ENCODE data around the gene STX8. TPM values are rescaled to one million over a fixed set of nuclear protein-coding genes. Genes with fewer than 3 reads are reported as not detected.

The STX8 gene
- total RNA-seq, 1 experiment from 2014 or later, result 38.8 TPM

DNA sequence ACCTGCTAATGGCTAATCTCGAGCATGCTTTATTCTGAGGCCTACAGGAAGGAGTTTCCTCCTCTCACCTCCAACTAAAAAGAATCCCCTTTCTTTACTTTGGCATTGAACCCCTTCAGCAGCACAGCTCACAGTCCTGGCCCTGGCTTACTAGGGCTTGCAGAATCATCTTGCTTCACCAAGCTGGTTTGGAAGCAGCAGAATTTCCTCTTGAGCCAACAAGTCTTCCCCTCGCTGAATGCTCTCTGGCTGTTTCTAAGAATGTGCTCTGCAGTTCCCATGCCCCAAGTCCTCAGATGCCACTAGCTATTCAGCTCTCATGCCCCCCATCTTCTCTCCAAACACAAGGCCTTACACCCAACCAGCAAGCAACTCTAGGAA, 283.1 kb downstream of the STX8 start:
- POLR2A ChIA-PET, result no interaction called here
- Histone ChIP-seq H3K4me1 (ENCODE audit: control insufficient read depth in 1 of 2, insufficient read depth in 2 of 2, low read length in 2 of 2) (peaks cover 0 to 8% of the 10 kb centered on the region in 2 experiments; a peak in 1 of 4 replicates), H2AFZ (ENCODE audit: low read depth, low read length, poor library complexity, severe bottlenecking) (no peak overlapping the region), H3K4me3 (replicated peaks in 1 of 2; ENCODE audit: low read depth in 1 of 2, low read length in 2 of 2) (no peak overlapping the region), H3K9me3 (ENCODE audit: control insufficient read depth in 1 of 2, insufficient read depth in 1 of 2, low read depth in 1 of 2, low read length in 2 of 2) (no peaks in the 10 kb centered on the region), H3K27me3 (ENCODE audit: insufficient read depth, low read length) (no peaks in the 10 kb centered on the region), H4K20me1 (ENCODE audit: insufficient read depth) (no peaks in the 10 kb centered on the region), H3K4me2 (ENCODE audit: low read length) (no peak overlapping the region), H3K79me2 (ENCODE audit: insufficient read depth, low read length) (no peaks in the 10 kb centered on the region), H3K27ac (ENCODE audit: low read depth, low read length) (no peak overlapping the region), H3K9me2 (ENCODE audit: insufficient read depth) (no peaks in the 10 kb centered on the region), H3K9ac (ENCODE audit: low read length) (no peak overlapping the region), H3K36me3 (ENCODE audit: control insufficient read depth in 1 of 2, insufficient read depth in 2 of 2, low read length in 2 of 2) (no peaks in the 10 kb centered on the region)
- no TSS peak for BruUV-seq (replicated peaks)
- RAD21 ChIA-PET (ENCODE audit: low non-redundant PET in 1 of 2, low total read pairs in 2 of 2, uncharacterized antibody in 2 of 2, unreplicated experiment in 2 of 2), result no interaction called here
- ATAC-seq (no peak), DNase-seq (ENCODE audit: low read depth, low spot score) (no peak)
- CTCF ChIA-PET, result interaction anchor here (1.0 to 2.4 kb wide), 4 partner anchors 9 to 294 kb away, joined by 3 to 10 read pairs (median 8); no protein-coding TSS in a partner anchor
- TF ChIP-seq, protein P1, sequence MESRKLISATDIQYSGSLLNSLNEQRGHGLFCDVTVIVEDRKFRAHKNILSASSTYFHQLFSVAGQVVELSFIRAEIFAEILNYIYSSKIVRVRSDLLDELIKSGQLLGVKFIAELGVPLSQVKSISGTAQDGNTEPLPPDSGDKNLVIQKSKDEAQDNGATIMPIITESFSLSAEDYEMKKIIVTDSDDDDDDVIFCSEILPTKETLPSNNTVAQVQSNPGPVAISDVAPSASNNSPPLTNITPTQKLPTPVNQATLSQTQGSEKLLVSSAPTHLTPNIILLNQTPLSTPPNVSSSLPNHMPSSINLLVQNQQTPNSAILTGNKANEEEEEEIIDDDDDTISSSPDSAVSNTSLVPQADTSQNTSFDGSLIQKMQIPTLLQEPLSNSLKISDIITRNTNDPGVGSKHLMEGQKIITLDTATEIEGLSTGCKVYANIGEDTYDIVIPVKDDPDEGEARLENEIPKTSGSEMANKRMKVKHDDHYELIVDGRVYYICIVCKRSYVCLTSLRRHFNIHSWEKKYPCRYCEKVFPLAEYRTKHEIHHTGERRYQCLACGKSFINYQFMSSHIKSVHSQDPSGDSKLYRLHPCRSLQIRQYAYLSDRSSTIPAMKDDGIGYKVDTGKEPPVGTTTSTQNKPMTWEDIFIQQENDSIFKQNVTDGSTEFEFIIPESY (IDR thresholded peaks at IDR 0.05; ENCODE audit: extremely low read depth, insufficient replicate concordance, low read length), result no peak
- intact Hi-C loops (cut with micrococcal nuclease), result loop anchor here (2.0 to 5.0 kb wide), 2 partner anchors 230 to 300 kb away; no protein-coding TSS in a partner anchor

DNA sequence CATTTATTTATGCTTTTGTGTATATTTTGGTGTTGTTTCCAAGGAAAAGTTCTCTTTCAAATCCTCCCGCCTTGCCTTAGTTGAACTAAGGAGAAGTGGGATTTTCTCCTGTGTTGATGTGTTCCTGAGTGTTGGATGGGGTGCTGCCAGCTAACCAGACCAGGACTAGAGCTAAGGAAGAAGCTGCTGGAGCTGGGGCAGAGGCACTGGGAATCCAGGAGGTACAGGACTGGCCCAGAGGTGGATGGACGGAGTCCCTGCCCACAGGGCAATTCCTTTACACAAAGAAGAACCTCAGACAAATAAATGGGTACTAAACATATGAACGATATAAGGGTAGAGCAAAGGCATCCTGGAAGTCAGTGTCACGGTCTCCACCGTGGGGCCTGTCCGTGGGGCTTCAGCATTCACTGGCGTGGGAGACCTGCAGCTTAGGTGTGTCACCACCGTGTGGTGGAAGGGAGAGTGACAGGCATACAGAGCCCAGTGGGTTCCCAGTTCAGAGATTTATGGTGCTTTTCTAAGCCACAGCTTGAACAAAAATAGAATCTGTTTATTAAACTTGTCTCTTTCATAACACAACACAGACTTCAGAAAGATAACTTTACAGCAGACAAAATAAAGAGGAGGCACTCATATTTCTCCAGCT, 283.6 kb downstream of the STX8 start:
- Histone ChIP-seq H3K9ac (ENCODE audit: low read length) (no peak overlapping the region), H3K27me3 (ENCODE audit: insufficient read depth, low read length) (no peaks in the 10 kb centered on the region), H3K36me3 (ENCODE audit: control insufficient read depth in 1 of 2, insufficient read depth in 2 of 2, low read length in 2 of 2) (no peaks in the 10 kb centered on the region), H2AFZ (ENCODE audit: low read depth, low read length, poor library complexity, severe bottlenecking) (no peak overlapping the region), H3K9me3 (ENCODE audit: control insufficient read depth in 1 of 2, insufficient read depth in 1 of 2, low read depth in 1 of 2, low read length in 2 of 2) (no peaks in the 10 kb centered on the region), H3K9me2 (ENCODE audit: insufficient read depth) (no peaks in the 10 kb centered on the region), H3K4me1 (ENCODE audit: control insufficient read depth in 1 of 2, insufficient read depth in 2 of 2, low read length in 2 of 2) (peaks cover 0 to 8% of the 10 kb centered on the region in 2 experiments; a peak in 1 of 4 replicates), H3K4me2 (ENCODE audit: low read length) (no peak overlapping the region), H4K20me1 (ENCODE audit: insufficient read depth) (no peaks in the 10 kb centered on the region), H3K27ac (ENCODE audit: low read depth, low read length) (no peak overlapping the region), H3K4me3 (replicated peaks in 1 of 2; ENCODE audit: low read depth in 1 of 2, low read length in 2 of 2) (no peak overlapping the region), H3K79me2 (ENCODE audit: insufficient read depth, low read length) (no peaks in the 10 kb centered on the region)
- ChIA-PET CTCF (interaction anchor here (1.0 to 2.4 kb wide), 4 partner anchors 9 to 294 kb away, joined by 3 to 10 read pairs (median 8); no protein-coding TSS in a partner anchor), POLR2A (no interaction called here), RAD21 (ENCODE audit: low non-redundant PET in 1 of 2, low total read pairs in 2 of 2, uncharacterized antibody in 2 of 2, unreplicated experiment in 2 of 2) (no interaction called here)
- BruUV-seq (replicated peaks), result no TSS peak
- no peak for DNase-seq (ENCODE audit: low read depth, low spot score)
- TF ChIP-seq EGR1 (IDR thresholded peaks at IDR 0.05; ENCODE audit: low read depth) (no peak), RAD21 (IDR thresholded peaks at IDR 0.05; ENCODE audit: low read depth) (peak; percentile 68)
- TF ChIP-seq, protein P2, sequence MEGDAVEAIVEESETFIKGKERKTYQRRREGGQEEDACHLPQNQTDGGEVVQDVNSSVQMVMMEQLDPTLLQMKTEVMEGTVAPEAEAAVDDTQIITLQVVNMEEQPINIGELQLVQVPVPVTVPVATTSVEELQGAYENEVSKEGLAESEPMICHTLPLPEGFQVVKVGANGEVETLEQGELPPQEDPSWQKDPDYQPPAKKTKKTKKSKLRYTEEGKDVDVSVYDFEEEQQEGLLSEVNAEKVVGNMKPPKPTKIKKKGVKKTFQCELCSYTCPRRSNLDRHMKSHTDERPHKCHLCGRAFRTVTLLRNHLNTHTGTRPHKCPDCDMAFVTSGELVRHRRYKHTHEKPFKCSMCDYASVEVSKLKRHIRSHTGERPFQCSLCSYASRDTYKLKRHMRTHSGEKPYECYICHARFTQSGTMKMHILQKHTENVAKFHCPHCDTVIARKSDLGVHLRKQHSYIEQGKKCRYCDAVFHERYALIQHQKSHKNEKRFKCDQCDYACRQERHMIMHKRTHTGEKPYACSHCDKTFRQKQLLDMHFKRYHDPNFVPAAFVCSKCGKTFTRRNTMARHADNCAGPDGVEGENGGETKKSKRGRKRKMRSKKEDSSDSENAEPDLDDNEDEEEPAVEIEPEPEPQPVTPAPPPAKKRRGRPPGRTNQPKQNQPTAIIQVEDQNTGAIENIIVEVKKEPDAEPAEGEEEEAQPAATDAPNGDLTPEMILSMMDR (IDR thresholded peaks at IDR 0.05 in 2 of 3, conservative IDR thresholded peaks at IDR 0.05 in 1 of 3; ENCODE audit: borderline replicate concordance in 1 of 3, insufficient read depth in 1 of 3, low read depth in 2 of 3, low read length in 2 of 3), result peak; percentile 34 to 75 (median 74); a peak in 5 of 6 replicates
- peak; percentile 95 for ATAC-seq
- intact Hi-C loops (cut with micrococcal nuclease), result loop anchor here (2.0 to 5.0 kb wide), 2 partner anchors 231 to 300 kb away; no protein-coding TSS in a partner anchor
